ENCODE data around the gene CREB5.

The CREB5 gene

GRCh38 chr7:28571405-28571804 lies 159.1 kb downstream of the CREB5 start:
- DNase-seq (ENCODE audit: low read depth in 2 of 2) = no peak

GRCh38 chr7:28572321-28573058 lies 160.2 kb downstream of the CREB5 start:
- TF ChIP-seq CTCF (IDR thresholded peaks at IDR 0.05; ENCODE audit: low read depth, low read length) = no peak
- no peak overlapping the region for H3K4me3 ChIP-seq (replicated peaks in 1 of 2; ENCODE audit: low read depth in 2 of 2, low read length in 2 of 2)
- DNase-seq (ENCODE audit: low read depth in 2 of 2) = no peak

More at GRCh38 chr7:28571405-28571804, 159.1 kb downstream of the CREB5 start:
- TF ChIP-seq CTCF (IDR thresholded peaks at IDR 0.05; ENCODE audit: low read depth, low read length) = no peak
- H3K4me3 ChIP-seq (replicated peaks in 1 of 2; ENCODE audit: low read depth in 2 of 2, low read length in 2 of 2) = no peak overlapping the region

GRCh38 chr7:28573059-28573553 lies 160.8 kb downstream of the CREB5 start:
- TF ChIP-seq CTCF (IDR thresholded peaks at IDR 0.05; ENCODE audit: low read depth, low read length) = no peak
- DNase-seq (ENCODE audit: low read depth in 2 of 2) = peak; percentile 27 to 65
- H3K4me3 ChIP-seq (replicated peaks in 1 of 2; ENCODE audit: low read depth in 2 of 2, low read length in 2 of 2) = no peak overlapping the region

GRCh38 chr7:28573651-28574301 lies 161.5 kb downstream of the CREB5 start:
- no peak for TF ChIP-seq CTCF (IDR thresholded peaks at IDR 0.05; ENCODE audit: low read depth, low read length)
- H3K4me3 ChIP-seq (replicated peaks in 1 of 2; ENCODE audit: low read depth in 2 of 2, low read length in 2 of 2) = no peak overlapping the region
- DNase-seq (ENCODE audit: low read depth in 2 of 2) = peak; percentile 5 to 15

GRCh38 chr7:28575241-28575643 lies 162.9 kb downstream of the CREB5 start:
- DNase-seq (ENCODE audit: low read depth in 2 of 2) = peak; percentile 5 to 16
- no peak overlapping the region for H3K4me3 ChIP-seq (replicated peaks in 1 of 2; ENCODE audit: low read depth in 2 of 2, low read length in 2 of 2)
- no peak for TF ChIP-seq CTCF (IDR thresholded peaks at IDR 0.05; ENCODE audit: low read depth, low read length)

GRCh38 chr7:28576656-28577055 lies 164.3 kb downstream of the CREB5 start:
- no peak for TF ChIP-seq CTCF (IDR thresholded peaks at IDR 0.05; ENCODE audit: low read depth, low read length)
- DNase-seq (ENCODE audit: low read depth in 2 of 2) = no peak
- H3K4me3 ChIP-seq (replicated peaks in 1 of 2; ENCODE audit: low read depth in 2 of 2, low read length in 2 of 2) = no peak overlapping the region
